DMS153 (cell line): ENCODE results near the gene KRTAP5-5.

Experiments used
- DNase-seq: peaks from one replicate; lab custom pipeline; 2025; lab: John Stamatoyannopoulos, UW

The KRTAP5-5 gene

GRCh38 chr11:1679881-1680280 lies 50.3 kb downstream of the KRTAP5-5 start:
- no peak for DNase-seq
